Large intestine (tissue), 3 donors: ENCODE results near the gene MMP7. TPM values are rescaled to one million over a fixed set of nuclear protein-coding genes. Genes with fewer than 3 reads are reported as not detected.

ENCODE experiments used
- DNase-seq, 2 donors: peaks; one replicate each; pipeline versions ENCODE4 v3.0.0 to v3.0.0-alpha.2; 2013
- H3K27ac ChIP-seq: one replicate; pipeline ENCODE4 v1.5.1; 2013; ENCODE audit warnings: low read length
- H3K27me3 ChIP-seq: 2 replicates; pipeline ENCODE4 v1.6.1; 2013; ENCODE audit warnings: low read length; ENCODE audit not compliant: control insufficient read depth, insufficient read depth
- H3K36me3 ChIP-seq: 2 replicates; pipeline ENCODE4 v1.6.1; 2013; ENCODE audit warnings: low read length; ENCODE audit not compliant: control insufficient read depth, insufficient read depth
- H3K4me1 ChIP-seq: one replicate; pipeline ENCODE4 v1.6.1; 2013; ENCODE audit warnings: low read length; ENCODE audit not compliant: control insufficient read depth, insufficient read depth
- H3K4me3 ChIP-seq: one replicate; pipeline ENCODE4 v1.5.1; 2013; ENCODE audit warnings: low read length
- H3K9me3 ChIP-seq: one replicate; pipeline ENCODE4 v1.6.1; 2013; ENCODE audit warnings: mild to moderate bottlenecking, low read depth, low read length, moderate library complexity; ENCODE audit not compliant: control insufficient read depth
- WGBS: methylation state at CpG from one replicate; pipeline ENCODE4 v1.1.5; 2013; ENCODE audit warnings: low lambda C conversion rate; ENCODE audit not compliant: insufficient coverage; 5-methylcytosine and 5-hydroxymethylcytosine counted together
- polyA plus RNA-seq: library from polyadenylated mRNA; unstranded; fragments of 120-200 nt; gene quantifications from one replicate; pipeline ENCODE4 v1.2.1, GENCODE V29; 2013

Gene MMP7
- polyA plus RNA-seq, 1 donor: not detected

- H3K27ac ChIP-seq: no peak overlapping the region
- no peaks in the 10 kb centered on the region for H3K9me3 ChIP-seq
- no peak for DNase-seq
- peaks cover 8% of the 10 kb centered on the region for H3K4me1 ChIP-seq
- H3K36me3 ChIP-seq: no peaks in the 10 kb centered on the region
- no peak overlapping the region for H3K4me3 ChIP-seq
- WGBS: no CpG with 5 or more reads among the region's 3 CpGs
- no peaks in the 10 kb centered on the region for H3K27me3 ChIP-seq
Observed at GRCh38 chr11:102482433-102482832, 48.1 kb downstream of the MMP7 start.

- H3K27ac ChIP-seq: no peak overlapping the region
- WGBS: 100% methylated on average over 1 of the region's 2 CpGs
- no peaks in the 10 kb centered on the region for H3K27me3 ChIP-seq
- no peaks in the 10 kb centered on the region for H3K36me3 ChIP-seq
- H3K9me3 ChIP-seq: no peaks in the 10 kb centered on the region
- H3K4me3 ChIP-seq: no peak overlapping the region
- peaks cover 19% of the 10 kb centered on the region for H3K4me1 ChIP-seq
- DNase-seq: no peak
Observed at GRCh38 chr11:102479733-102480132, 50.8 kb downstream of the MMP7 start.

- H3K36me3 ChIP-seq: no peaks in the 10 kb centered on the region
- no peaks in the 10 kb centered on the region for H3K27me3 ChIP-seq
- H3K4me1 ChIP-seq: peaks cover 19% of the 10 kb centered on the region
- H3K27ac ChIP-seq: peak overlapping the region; percentile 20
- H3K9me3 ChIP-seq: no peaks in the 10 kb centered on the region
- no peak overlapping the region for H3K4me3 ChIP-seq
- no CpG with 5 or more reads among the region's 1 CpG for WGBS
- DNase-seq: peak in 1 of 2 donors; percentile 44
Observed at GRCh38 chr11:102478673-102479299, 51.8 kb downstream of the MMP7 start.

GRCh38 chr11:102476812-102477211 lies 53.7 kb downstream of the MMP7 start:
- H3K4me1 ChIP-seq: peaks cover 19% of the 10 kb centered on the region
- H3K9me3 ChIP-seq: no peaks in the 10 kb centered on the region
- H3K27me3 ChIP-seq: no peaks in the 10 kb centered on the region
- DNase-seq: peak; percentile 78 to 87
- peak overlapping the region; percentile 54 for H3K27ac ChIP-seq
- no peak overlapping the region for H3K4me3 ChIP-seq
- WGBS: no CpG with 5 or more reads among the region's 1 CpG
- no peaks in the 10 kb centered on the region for H3K36me3 ChIP-seq

GRCh38 chr11:102476069-102476468 lies 54.5 kb downstream of the MMP7 start:
- Histone ChIP-seq H3K27me3 (no peaks in the 10 kb centered on the region), H3K36me3 (no peaks in the 10 kb centered on the region), H3K4me1 (peaks cover 19% of the 10 kb centered on the region), H3K27ac (peak overlapping the region; percentile 54), H3K4me3 (no peak overlapping the region), H3K9me3 (no peaks in the 10 kb centered on the region)
- WGBS: no CpG with 5 or more reads among the region's 1 CpG
- DNase-seq: no peak

GRCh38 chr11:102473543-102473942 lies 57.0 kb downstream of the MMP7 start:
- no peak for DNase-seq
- Histone ChIP-seq H3K9me3 (no peaks in the 10 kb centered on the region), H3K36me3 (no peaks in the 10 kb centered on the region), H3K4me3 (no peak overlapping the region), H3K4me1 (peaks cover 17% of the 10 kb centered on the region), H3K27me3 (no peaks in the 10 kb centered on the region), H3K27ac (no peak overlapping the region)
- WGBS: no CpG with 5 or more reads among the region's 5 CpGs

- Histone ChIP-seq H3K4me3 (no peak overlapping the region), H3K27ac (no peak overlapping the region), H3K9me3 (no peaks in the 10 kb centered on the region), H3K4me1 (peaks cover 23% of the 10 kb centered on the region), H3K27me3 (no peaks in the 10 kb centered on the region), H3K36me3 (no peaks in the 10 kb centered on the region)
- no CpG with 5 or more reads among the region's 4 CpGs for WGBS
- no peak for DNase-seq
Observed at GRCh38 chr11:102472127-102472526, 58.4 kb downstream of the MMP7 start.

GRCh38 chr11:102471474-102471873 lies 59.1 kb downstream of the MMP7 start:
- Histone ChIP-seq H3K4me3 (no peak overlapping the region), H3K36me3 (no peaks in the 10 kb centered on the region), H3K27me3 (no peaks in the 10 kb centered on the region), H3K9me3 (no peaks in the 10 kb centered on the region), H3K27ac (no peak overlapping the region), H3K4me1 (peaks cover 22% of the 10 kb centered on the region)
- no peak for DNase-seq

Other genes starting within 250 kb of the MMP7 start
- gene BIRC3, start 213.3 kb downstream of the MMP7 start, polyA plus RNA-seq: 5.7 TPM
- gene BIRC2, start 183.5 kb downstream of the MMP7 start, polyA plus RNA-seq: 60.9 TPM
- gene TMEM123, start 78.0 kb downstream of the MMP7 start, polyA plus RNA-seq: 141 TPM
- not detected for gene MMP20, start 94.6 kb upstream of the MMP7 start, polyA plus RNA-seq
- gene MMP27, start 175.0 kb upstream of the MMP7 start, polyA plus RNA-seq: 0.24 TPM
- 0.09 TPM for gene MMP8, start 194.2 kb upstream of the MMP7 start, polyA plus RNA-seq
- 0.36 TPM for gene MMP10, start 249.9 kb upstream of the MMP7 start, polyA plus RNA-seq